ENCODE data around the gene SGSM2.

- TF ChIP-seq, protein P1, sequence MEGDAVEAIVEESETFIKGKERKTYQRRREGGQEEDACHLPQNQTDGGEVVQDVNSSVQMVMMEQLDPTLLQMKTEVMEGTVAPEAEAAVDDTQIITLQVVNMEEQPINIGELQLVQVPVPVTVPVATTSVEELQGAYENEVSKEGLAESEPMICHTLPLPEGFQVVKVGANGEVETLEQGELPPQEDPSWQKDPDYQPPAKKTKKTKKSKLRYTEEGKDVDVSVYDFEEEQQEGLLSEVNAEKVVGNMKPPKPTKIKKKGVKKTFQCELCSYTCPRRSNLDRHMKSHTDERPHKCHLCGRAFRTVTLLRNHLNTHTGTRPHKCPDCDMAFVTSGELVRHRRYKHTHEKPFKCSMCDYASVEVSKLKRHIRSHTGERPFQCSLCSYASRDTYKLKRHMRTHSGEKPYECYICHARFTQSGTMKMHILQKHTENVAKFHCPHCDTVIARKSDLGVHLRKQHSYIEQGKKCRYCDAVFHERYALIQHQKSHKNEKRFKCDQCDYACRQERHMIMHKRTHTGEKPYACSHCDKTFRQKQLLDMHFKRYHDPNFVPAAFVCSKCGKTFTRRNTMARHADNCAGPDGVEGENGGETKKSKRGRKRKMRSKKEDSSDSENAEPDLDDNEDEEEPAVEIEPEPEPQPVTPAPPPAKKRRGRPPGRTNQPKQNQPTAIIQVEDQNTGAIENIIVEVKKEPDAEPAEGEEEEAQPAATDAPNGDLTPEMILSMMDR (IDR thresholded peaks at IDR 0.05), result no peak
- no peak for TF ChIP-seq POLR2A (IDR thresholded peaks at IDR 0.05)
These were observed 54.4 kb downstream of the SGSM2 start for GRCh38 chr17:2391597-2392251.

Data from tibial nerve (tissue), 3 donors.